ENCODE results near the gene SPNS2. TPM values are rescaled to one million over a fixed set of nuclear protein-coding genes. Genes with fewer than 3 reads are reported as not detected.

The SPNS2 gene
- polyA plus RNA-seq, 3 donors, result 0.23 to 0.33 TPM; not detected in 1

- Histone ChIP-seq H3K4me2 (replicated peaks; ENCODE audit: extremely low read depth, low read length, poor library complexity, severe bottlenecking) (no peak overlapping the region), H3K79me2 (ENCODE audit: insufficient read depth, low read length) (no peaks in the 10 kb centered on the region), H3K9ac (ENCODE audit: insufficient read depth, low read length, poor library complexity, severe bottlenecking) (no peak overlapping the region), H3K36me3 (replicated peaks in 1 of 2; ENCODE audit: control insufficient read depth in 1 of 2, insufficient read depth in 2 of 2, low read length in 2 of 2) (no peaks in the 10 kb centered on the region), H3K9me3 (replicated peaks in 1 of 2; ENCODE audit: control insufficient read depth in 1 of 2, insufficient read depth in 1 of 2, low read length in 2 of 2) (no peaks in the 10 kb centered on the region), H3K4me3 (replicated peaks in 1 of 3; ENCODE audit: low read depth in 2 of 3, low read length in 3 of 3) (no peak overlapping the region), H3K4me1 (ENCODE audit: control insufficient read depth in 1 of 2, insufficient read depth in 2 of 2, low read length in 2 of 2) (peaks cover 7% of the 10 kb centered on the region in 2 donors), H3K27ac (ENCODE audit: low read depth in 1 of 2, low read length in 2 of 2) (no peak overlapping the region), H2AFZ (ENCODE audit: insufficient read depth, low read depth, low read length, poor library complexity, severe bottlenecking) (no peak overlapping the region), H3K27me3 (ENCODE audit: control insufficient read depth in 2 of 2, insufficient read depth in 2 of 2, low read length in 2 of 2) (no peaks in the 10 kb centered on the region), H4K20me1 (ENCODE audit: insufficient read depth, low read length) (no peaks in the 10 kb centered on the region)
- intact Hi-C loops (cut with micrococcal nuclease), result no loop called here
- Mint-ChIP-seq H3K4me1 (peaks cover 12% of the 10 kb centered on the region), H3K9me3 (peaks cover 0 to 3% (median 0%) of the 10 kb centered on the region in 7 donors), H3K27me3 (ENCODE audit: low read depth in 3 of 3) (peaks cover 2 to 4% (median 2%) of the 10 kb centered on the region in 3 donors), H3K36me3 (no peaks in the 10 kb centered on the region), H3K27ac (no peak overlapping the region), H3K4me3 (no peak overlapping the region)
- TF ChIP-seq CTCF (IDR thresholded peaks at IDR 0.05), result no peak
- no peak for DNase-seq
- WGBS (ENCODE audit: insufficient coverage), result 90% methylated on average over 6 of the region's 6 CpGs
Measured at GRCh38 chr17:4522661-4523060, 24.0 kb downstream of the SPNS2 start.

- Mint-ChIP-seq H3K4me3 (no peak overlapping the region), H3K27me3 (ENCODE audit: low read depth in 3 of 3) (peaks cover 2 to 9% (median 2%) of the 10 kb centered on the region in 3 donors), H3K27ac (no peak overlapping the region), H3K4me1 (peaks cover 2% of the 10 kb centered on the region), H3K36me3 (no peaks in the 10 kb centered on the region), H3K9me3 (no peaks in the 10 kb centered on the region)
- no peaks in the 10 kb centered on the region for H3K36me3 ChIP-seq (replicated peaks in 1 of 2; ENCODE audit: control insufficient read depth in 1 of 2, insufficient read depth in 2 of 2, low read length in 2 of 2)
- no peaks in the 10 kb centered on the region for H3K9me3 ChIP-seq (replicated peaks in 1 of 2; ENCODE audit: control insufficient read depth in 1 of 2, insufficient read depth in 1 of 2, low read length in 2 of 2)
- no peak overlapping the region for H3K9ac ChIP-seq (ENCODE audit: insufficient read depth, low read length, poor library complexity, severe bottlenecking)
- H3K27ac ChIP-seq (ENCODE audit: low read depth in 1 of 2, low read length in 2 of 2), result no peak overlapping the region
- no peaks in the 10 kb centered on the region for H3K27me3 ChIP-seq (ENCODE audit: control insufficient read depth in 2 of 2, insufficient read depth in 2 of 2, low read length in 2 of 2)
- H3K4me2 ChIP-seq (replicated peaks; ENCODE audit: extremely low read depth, low read length, poor library complexity, severe bottlenecking), result no peak overlapping the region
- intact Hi-C loops (cut with micrococcal nuclease), result no loop called here
- DNase-seq, result no peak
- H4K20me1 ChIP-seq (ENCODE audit: insufficient read depth, low read length), result no peaks in the 10 kb centered on the region
- no peak overlapping the region for H2AFZ ChIP-seq (ENCODE audit: insufficient read depth, low read depth, low read length, poor library complexity, severe bottlenecking)
- H3K4me3 ChIP-seq (replicated peaks in 1 of 3; ENCODE audit: low read depth in 2 of 3, low read length in 3 of 3), result no peak overlapping the region
- H3K4me1 ChIP-seq (ENCODE audit: control insufficient read depth in 1 of 2, insufficient read depth in 2 of 2, low read length in 2 of 2), result peaks cover under 1 to 2% of the 10 kb centered on the region in 2 donors
- 100% methylated on average over 1 of the region's 8 CpGs for WGBS (ENCODE audit: insufficient coverage)
- TF ChIP-seq CTCF (IDR thresholded peaks at IDR 0.05), result no peak
- no peaks in the 10 kb centered on the region for H3K79me2 ChIP-seq (ENCODE audit: insufficient read depth, low read length)
Measured at GRCh38 chr17:4523946-4524345, 25.3 kb downstream of the SPNS2 start.
